Tibial nerve (tissue), 4 donors: ENCODE measurements around the gene TNFRSF19.

Experiments
- CTCF ChIP-seq, 5 experiments: fragments of 200-600 bp in 3 of 5; fragments of 450-650 bp in 2 of 5; sonication (generic) in 3 of 5; IDR thresholded peaks; one replicate each; pipeline ENCODE4 v1.5.1; 2016 to 2019; ENCODE audit warnings: antibody characterized with exemption in 5 of 5, mild to moderate bottlenecking in 3 of 5, moderate library complexity in 2 of 5
- EP300 ChIP-seq, 2 donors: sonication (generic); formaldehyde crosslinking; IDR thresholded peaks; one replicate each; pipeline ENCODE4 v1.6.1; 2017; ENCODE audit warnings: antibody characterized with exemption in 2 of 2, mild to moderate bottlenecking in 1 of 2
- POLR2A ChIP-seq, 2 donors: fragments of 450-650 bp; IDR thresholded peaks; one replicate each; pipeline ENCODE4 v1.6.1; 2017; ENCODE audit warnings: antibody characterized with exemption in 2 of 2, mild to moderate bottlenecking in 2 of 2, moderate library complexity in 2 of 2

DNA sequence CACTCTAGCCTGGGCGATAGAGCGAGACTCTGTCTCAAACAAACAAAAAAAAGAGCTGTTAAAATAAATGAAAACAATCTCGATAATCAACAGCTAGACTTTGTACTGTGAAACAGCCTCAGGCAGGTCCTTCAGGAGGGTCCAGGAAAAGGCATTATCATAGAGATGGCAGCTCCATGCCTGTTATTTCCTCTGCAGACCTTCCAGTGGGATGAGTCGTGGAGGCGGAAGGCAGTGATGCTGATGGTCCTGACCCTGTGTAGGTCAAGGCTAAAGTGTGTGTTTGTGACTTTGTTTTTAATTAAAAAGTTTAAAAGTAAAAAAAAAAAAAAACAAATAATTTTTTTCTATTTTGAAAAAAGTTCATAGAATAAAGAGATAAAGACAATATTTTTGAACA is 117.4 kb downstream of the TNFRSF19 start:
- no peak for TF ChIP-seq POLR2A (IDR thresholded peaks at IDR 0.05)
- no peak for TF ChIP-seq CTCF (IDR thresholded peaks at IDR 0.05)
- TF ChIP-seq EP300 (IDR thresholded peaks at IDR 0.05) = no peak
